H9 (cell line): ENCODE data around the gene GGCT. TPM values are rescaled to one million over a fixed set of nuclear protein-coding genes. Genes with fewer than 3 reads are reported as not detected.

ENCODE experiments used
- DNase-seq: peaks from one replicate; pipeline ENCODE4 v3.0.0-alpha.2; 2017
- H2AFZ ChIP-seq: one replicate; pipeline ENCODE4 v1.6.1; 2013; ENCODE audit warnings: mild to moderate bottlenecking, low read length, control low read depth, moderate library complexity
- H2AK5ac ChIP-seq: 2 replicates; pipeline ENCODE4 v1.6.1; 2013; ENCODE audit warnings: low read length, control low read depth, mixed read lengths; ENCODE audit not compliant: insufficient read length
- H2BK120ac ChIP-seq: one replicate; pipeline ENCODE4 v1.6.1; 2013; ENCODE audit warnings: low read depth, mild to moderate bottlenecking, low read length, control low read depth, inconsistent platforms; ENCODE audit not compliant: poor library complexity, severe bottlenecking
- H2BK12ac ChIP-seq: 2 replicates; pipeline ENCODE4 v1.6.1; 2013; ENCODE audit warnings: low read length, control low read depth, mixed read lengths, low read depth; ENCODE audit not compliant: insufficient read length
- H2BK15ac ChIP-seq: 2 replicates; pipeline ENCODE4 v1.6.1; 2013; ENCODE audit warnings: low read depth, low read length, control low read depth
- H2BK20ac ChIP-seq: one replicate; pipeline ENCODE4 v1.6.1; 2013; ENCODE audit warnings: low read depth, mild to moderate bottlenecking, low read length, control low read depth, inconsistent platforms; ENCODE audit not compliant: poor library complexity, severe bottlenecking
- H2BK5ac ChIP-seq: 2 replicates; pipeline ENCODE4 v1.6.1; 2013; ENCODE audit warnings: low read length, control low read depth, mixed read lengths; ENCODE audit not compliant: insufficient read length
- H3K14ac ChIP-seq: 2 replicates; pipeline ENCODE4 v1.6.1; 2013; ENCODE audit warnings: low read length, control low read depth; ENCODE audit not compliant: insufficient read depth
- H3K18ac ChIP-seq: 2 replicates; pipeline ENCODE4 v1.6.1; 2013; ENCODE audit warnings: low read depth, mild to moderate bottlenecking, mixed read lengths, low read length, control low read depth; ENCODE audit not compliant: insufficient read length
- H3K23ac ChIP-seq: 2 replicates; pipeline ENCODE4 v1.6.1; 2013; ENCODE audit warnings: low read length, control low read depth, mixed read lengths, low read depth; ENCODE audit not compliant: insufficient read length
- H3K23me2 ChIP-seq: 2 replicates; pipeline ENCODE4 v1.6.1; 2013; ENCODE audit warnings: low read depth, mild to moderate bottlenecking, mixed read lengths, low read length, control low read depth; ENCODE audit not compliant: insufficient read length, poor library complexity, severe bottlenecking
- H3K27ac ChIP-seq: 2 replicates; pipeline ENCODE4 v1.5.1; 2013; ENCODE audit warnings: low read length, control low read depth, mixed read lengths, low read depth; ENCODE audit not compliant: insufficient read length
- H3K27me3 ChIP-seq: 2 replicates; pipeline ENCODE4 v1.6.1; 2013; ENCODE audit warnings: low read length, control low read depth, inconsistent platforms; ENCODE audit not compliant: insufficient read depth
- H3K4ac ChIP-seq: 2 replicates; pipeline ENCODE4 v1.6.1; 2013; ENCODE audit warnings: low read depth, mild to moderate bottlenecking, control low read depth, inconsistent platforms, low read length, moderate library complexity
- H3K4me1 ChIP-seq: 2 replicates; pipeline ENCODE4 v1.6.1; 2013; ENCODE audit warnings: low read length, control low read depth, inconsistent platforms; ENCODE audit not compliant: insufficient read depth
- H3K4me2 ChIP-seq: 2 replicates; pipeline ENCODE4 v1.6.1; 2013; ENCODE audit warnings: low read length, control low read depth, mixed read lengths; ENCODE audit not compliant: insufficient read length, insufficient read depth
- H3K56ac ChIP-seq: 2 replicates; pipeline ENCODE4 v1.6.1; 2013; ENCODE audit warnings: low read depth, mild to moderate bottlenecking, mixed read lengths, low read length, control low read depth; ENCODE audit not compliant: insufficient read length
- H3K79me1 ChIP-seq: 2 replicates; pipeline ENCODE4 v1.6.1; 2013; ENCODE audit warnings: low read depth, mild to moderate bottlenecking, moderate library complexity, low read length, control low read depth, inconsistent platforms; ENCODE audit not compliant: insufficient read depth, poor library complexity, severe bottlenecking
- H3K79me2 ChIP-seq: 2 replicates; pipeline ENCODE4 v1.6.1; 2013; ENCODE audit warnings: low read length, control low read depth, inconsistent platforms; ENCODE audit not compliant: insufficient read depth
- H3K9ac ChIP-seq: 2 replicates; pipeline ENCODE4 v1.6.1; 2013; ENCODE audit warnings: low read length, control low read depth, mixed read lengths; ENCODE audit not compliant: insufficient read length; ENCODE audit errors: extremely low read depth
- H3K9me3 ChIP-seq: one replicate; pipeline ENCODE4 v1.6.1; 2013; ENCODE audit warnings: low read depth, low read length, inconsistent platforms; ENCODE audit not compliant: control insufficient read depth
- H3T11ph ChIP-seq: one replicate; pipeline ENCODE4 v1.6.1; 2013; ENCODE audit warnings: mild to moderate bottlenecking, low read length, control low read depth, inconsistent platforms
- H4K20me1 ChIP-seq: one replicate; pipeline ENCODE4 v1.6.1; 2013; ENCODE audit not compliant: control insufficient read depth, insufficient read length, insufficient read depth
- H4K5ac ChIP-seq: 2 replicates; pipeline ENCODE4 v1.6.1; 2013; ENCODE audit warnings: low read depth, mild to moderate bottlenecking, mixed read lengths, low read length, control low read depth; ENCODE audit not compliant: insufficient read length
- H4K8ac ChIP-seq: replicated peaks from 2 replicates; pipeline ENCODE4 v1.6.1; 2013; ENCODE audit warnings: low read length, control low read depth, mixed read lengths, low read depth; ENCODE audit not compliant: insufficient read length
- H4K91ac ChIP-seq: 2 replicates; pipeline ENCODE4 v1.6.1; 2013; ENCODE audit warnings: low read depth, mild to moderate bottlenecking, moderate library complexity, mixed read lengths, low read length, control low read depth; ENCODE audit not compliant: insufficient read length
- H3K27ac Mint-ChIP-seq, 3 experiments: 2 replicates in 2 of 3; 3 replicates in 1 of 3; pipeline ENCODE4 v1.8.0; 2020 to 2021; ENCODE audit warnings: mixed read lengths in 3 of 3, mild to moderate bottlenecking in 1 of 3, moderate library complexity in 1 of 3
- H3K27me3 Mint-ChIP-seq: 2 replicates; pipeline ENCODE4 v1.8.0; 2021; ENCODE audit warnings: low read depth, mild to moderate bottlenecking, moderate library complexity, mixed read lengths
- H3K36me3 Mint-ChIP-seq, 3 experiments: 2 replicates in 2 of 3; 3 replicates in 1 of 3; pipeline ENCODE4 v1.8.0; 2020 to 2021; ENCODE audit warnings: low read depth in 3 of 3, mixed read lengths in 3 of 3; ENCODE audit not compliant: insufficient read depth in 1 of 3
- H3K4me1 Mint-ChIP-seq, 2 experiments: 2 replicates each; pipeline ENCODE4 v1.8.0; 2020; ENCODE audit warnings: mixed read lengths in 2 of 2
- H3K4me3 Mint-ChIP-seq, 2 experiments: 2 replicates in 1 of 2; 3 replicates in 1 of 2; pipeline ENCODE4 v1.8.0; 2020 to 2021; ENCODE audit warnings: mild to moderate bottlenecking in 2 of 2, mixed read lengths in 2 of 2, moderate library complexity in 1 of 2
- H3K9me3 Mint-ChIP-seq, 2 experiments: 2 replicates in 1 of 2; 3 replicates in 1 of 2; pipeline ENCODE4 v1.8.0; 2020; ENCODE audit warnings: mild to moderate bottlenecking in 2 of 2, mixed read lengths in 2 of 2, moderate library complexity in 1 of 2
- CTCF ChIP-seq: fragments of 200-600 bp; sonication (generic); conservative IDR thresholded peaks from 3 replicates; pipeline ENCODE4 v1.8.0; 2021; ENCODE audit warnings: antibody characterized with exemption, mild to moderate bottlenecking
- WGBS: extraction: QIAGEN DNeasy Blood & Tissue Kit; methylation state at CpG from one replicate; pipeline ENCODE4 v1.1.7; 2013; ENCODE audit warnings: missing lambda C conversion rate, low lambda C conversion rate, mixed read lengths; ENCODE audit not compliant: insufficient read length; ENCODE audit errors: extremely low coverage; 5-methylcytosine and 5-hydroxymethylcytosine counted together
- total RNA-seq: library from RNA; stranded (reverse); gene quantifications from 2 replicates; pipeline ENCODE4 v1.2.1, GENCODE V29; 2021

Gene GGCT
- total RNA-seq, 1 experiment from 2014 or later = 84.9 TPM

- Histone ChIP-seq H2BK120ac (no peak overlapping the region), H3K4me1 (no peaks in the 10 kb centered on the region), H3K4ac (no peak overlapping the region), H2BK15ac (no peak overlapping the region), H3K27me3 (no peaks in the 10 kb centered on the region), H4K91ac (no peak overlapping the region), H3K79me2 (no peaks in the 10 kb centered on the region), H3T11ph (no peak overlapping the region), H2BK12ac (no peak overlapping the region), H3K56ac (no peak overlapping the region), H3K4me2 (no peak overlapping the region), H4K8ac (no peak overlapping the region), H3K23me2 (no peaks in the 10 kb centered on the region), H4K20me1 (no peaks in the 10 kb centered on the region), H2BK20ac (no peak overlapping the region), H3K27ac (no peak overlapping the region), H4K5ac (no peak overlapping the region), H3K18ac (no peak overlapping the region), H3K23ac (no peak overlapping the region), H3K9me3 (no peaks in the 10 kb centered on the region), H3K14ac (no peak overlapping the region), H2AFZ (no peak overlapping the region), H2BK5ac (no peak overlapping the region), H3K9ac (no peak overlapping the region), H3K79me1 (no peaks in the 10 kb centered on the region), H2AK5ac (no peak overlapping the region)
- no peaks in the 10 kb centered on the region; a peak in 1 of 5 replicates for H3K9me3 Mint-ChIP-seq
- H3K4me3 Mint-ChIP-seq = no peak overlapping the region
- peak overlapping the region in 1 of 3 experiments; percentile 91; a peak in 2 of 7 replicates for H3K27ac Mint-ChIP-seq
- no peak for TF ChIP-seq CTCF
- WGBS = no CpG with 5 or more reads among the region's 6 CpGs
- no peak for DNase-seq
- peaks cover 20 to 29% of the 10 kb centered on the region in 2 experiments for H3K4me1 Mint-ChIP-seq
- H3K27me3 Mint-ChIP-seq = peaks cover 2% of the 10 kb centered on the region; the same call in 1 of the 2 replicates
- H3K36me3 Mint-ChIP-seq = peaks cover 2 to 14% (median 4%) of the 10 kb centered on the region in 3 experiments; a peak in 4 of 7 replicates
Observed at GRCh38 chr7:30450240-30450982, 54.2 kb downstream of the GGCT start.
